ENCODE measurements around the gene CEBPA.
A peak's percentile ranks its signal among the peaks of the same experiment; 100 is the strongest.

Gene CEBPA

GRCh38 chr19:33268162-33268991 is 34.0 kb downstream of the CEBPA start:
- no peak overlapping the region for H3K4me3 ChIP-seq (replicated peaks; ENCODE audit: insufficient read depth, low read length)
- H3K27me3 ChIP-seq (ENCODE audit: insufficient read depth, poor library complexity, severe bottlenecking), result no peaks in the 10 kb centered on the region
- DNase-seq (ENCODE audit: low read depth in 1 of 2, low spot score in 1 of 2), result peak; percentile 91 to 98
- TF ChIP-seq CTCF (IDR thresholded peaks at IDR 0.05; ENCODE audit: insufficient read depth, low read length), result no peak
- TF ChIP-seq POLR2AphosphoS5 (IDR thresholded peaks at IDR 0.05; ENCODE audit: low read depth), result peak; percentile 14
- peak; percentile 84 for TF ChIP-seq SPI1 (IDR thresholded peaks at IDR 0.05; ENCODE audit: borderline replicate concordance, low read depth)
- TF ChIP-seq GABPA (IDR thresholded peaks at IDR 0.05; ENCODE audit: low read depth), result peak; percentile 77
- peak; percentile 22 for TF ChIP-seq REST (IDR thresholded peaks at IDR 0.05; ENCODE audit: insufficient replicate concordance, low read depth)
- peak overlapping the region; percentile 97 for H3K27ac ChIP-seq (replicated peaks)

GRCh38 chr19:33267706-33268105 is 34.6 kb downstream of the CEBPA start:
- DNase-seq (ENCODE audit: low read depth in 1 of 2, low spot score in 1 of 2), result peak; percentile 75 to 85
- Histone ChIP-seq H3K27ac (replicated peaks) (peak overlapping the region; percentile 97), H3K4me3 (replicated peaks; ENCODE audit: insufficient read depth, low read length) (no peak overlapping the region)

GRCh38 chr19:33266974-33267484 is 35.3 kb downstream of the CEBPA start:
- H3K27ac ChIP-seq (replicated peaks), result peak overlapping the region; percentile 97
- DNase-seq (ENCODE audit: low read depth in 1 of 2, low spot score in 1 of 2), result peak; percentile 83 to 89
- TF ChIP-seq CTCF (IDR thresholded peaks at IDR 0.05; ENCODE audit: insufficient read depth, low read length) (no peak), POLR2AphosphoS5 (IDR thresholded peaks at IDR 0.05; ENCODE audit: low read depth) (no peak; the same call in 1 of the 2 replicates), SPI1 (IDR thresholded peaks at IDR 0.05; ENCODE audit: borderline replicate concordance, low read depth) (no peak), GABPA (IDR thresholded peaks at IDR 0.05; ENCODE audit: low read depth) (no peak), REST (IDR thresholded peaks at IDR 0.05; ENCODE audit: insufficient replicate concordance, low read depth) (no peak)
- no peaks in the 10 kb centered on the region for H3K27me3 ChIP-seq (ENCODE audit: insufficient read depth, poor library complexity, severe bottlenecking)
- H3K4me3 ChIP-seq (replicated peaks; ENCODE audit: insufficient read depth, low read length), result peak overlapping the region; percentile 32

More at GRCh38 chr19:33267706-33268105, 34.6 kb downstream of the CEBPA start:
- H3K27me3 ChIP-seq (ENCODE audit: insufficient read depth, poor library complexity, severe bottlenecking), result no peaks in the 10 kb centered on the region
- peak; percentile 67; the same call in 1 of the 2 replicates for TF ChIP-seq POLR2AphosphoS5 (IDR thresholded peaks at IDR 0.05; ENCODE audit: low read depth)
- no peak for TF ChIP-seq CTCF (IDR thresholded peaks at IDR 0.05; ENCODE audit: insufficient read depth, low read length)

Measured in HL-60 (cell line).